GM12878 (cell line): ENCODE data around the gene SRMS. TPM values are rescaled to one million over a fixed set of nuclear protein-coding genes. Genes with fewer than 3 reads are reported as not detected.

ENCODE experiments used
- ATAC-seq: fragments of 200-7000 bp; cut with Tn5 transposase; 3 replicates; pipeline ENCODE4 v1.9.1; 2020; ENCODE audit warnings: mild to moderate bottlenecking, moderate library complexity
- BruUV-seq: library from RNA; stranded (reverse); fragments of 400-500 nt; replicated peaks from 2 replicates; lab custom pipeline; 2021; lab: Mats Ljungman, UMichigan
- CTCF ChIA-PET: fragments of 300-600 bp; sonication (Branson Sonifier 250); formaldehyde crosslinking; extraction: SDS; loops from one replicate; lab custom pipeline; 2021; ENCODE audit warnings: inconsistent platforms; lab: Yijun Ruan, JAX
- POLR2A ChIA-PET: fragments of 350-600 bp; formaldehyde crosslinking; extraction: SDS; loops from one replicate; lab custom pipeline; 2021; ENCODE audit warnings: inconsistent platforms; lab: Charles Lee
- RAD21 ChIA-PET: fragments of 300-600 bp; sonication (Branson Sonifier 250); formaldehyde crosslinking; loops from one replicate; lab custom pipeline; 2023; ENCODE audit warnings: antibody characterized with exemption; ENCODE audit not compliant: unreplicated experiment; lab: Charles Lee
- SMC1A ChIA-PET: fragments of 300-600 bp; sonication (Branson Sonifier 250); formaldehyde crosslinking; loops from one replicate; lab custom pipeline; 2023; ENCODE audit not compliant: unreplicated experiment, uncharacterized antibody; lab: Charles Lee
- DNase-seq: peaks from one replicate; pipeline ENCODE4 v3.0.0-alpha.2; 2011; ENCODE audit warnings: low read depth, low spot score
- FAIRE-seq: peaks from 3 replicates; lab custom pipeline; 2011; peaks lifted over from hg19 to GRCh38; lab: Jason Lieb, UNC
- H2AFZ ChIP-seq: 2 replicates; pipeline ENCODE4 v1.6.0; 2011; ENCODE audit warnings: low read depth, low read length, control low read depth; ENCODE audit not compliant: control insufficient read depth
- H3K27ac ChIP-seq: 2 replicates; pipeline ENCODE4 v1.5.1; 2011; ENCODE audit warnings: control low read depth; ENCODE audit not compliant: control insufficient read depth, insufficient read depth
- H3K27me3 ChIP-seq, 2 experiments: replicated peaks in 1 of 2; 2 replicates each; pipeline versions ENCODE4 v1.6.0 to v1.6.1; 2011; ENCODE audit warnings: low read length in 1 of 2; ENCODE audit not compliant: control insufficient read depth in 2 of 2, insufficient read depth in 2 of 2
- H3K36me3 ChIP-seq, 2 experiments: 2 replicates each; pipeline ENCODE4 v1.5.1; 2011; ENCODE audit warnings: low read length in 1 of 2; ENCODE audit not compliant: control insufficient read depth in 2 of 2, insufficient read depth in 2 of 2
- H3K4me1 ChIP-seq: 2 replicates; pipeline ENCODE4 v1.6.1; 2011; ENCODE audit warnings: mild to moderate bottlenecking, low read length, moderate library complexity, mixed read lengths; ENCODE audit not compliant: control insufficient read depth, insufficient read depth
- H3K4me2 ChIP-seq: 2 replicates; pipeline ENCODE4 v1.6.0; 2011; ENCODE audit warnings: control low read depth; ENCODE audit not compliant: control insufficient read depth, insufficient read depth
- H3K4me3 ChIP-seq: fragments of 200-600 bp; sonication (generic); 2 replicates; pipeline ENCODE4 v1.5.1; 2016
- H3K79me2 ChIP-seq: 2 replicates; pipeline ENCODE4 v1.6.0; 2011; ENCODE audit warnings: low read length; ENCODE audit not compliant: control insufficient read depth, insufficient read depth
- H3K9ac ChIP-seq: 2 replicates; pipeline ENCODE4 v1.8.0; 2011; ENCODE audit warnings: low read length, control low read depth, mixed read lengths; ENCODE audit not compliant: control insufficient read depth, insufficient read depth
- H3K9me3 ChIP-seq: replicated peaks from 3 replicates; pipeline ENCODE4 v1.5.1; 2011; ENCODE audit warnings: mild to moderate bottlenecking, low read length; ENCODE audit not compliant: control insufficient read depth, insufficient read depth
- H4K20me1 ChIP-seq: 2 replicates; pipeline ENCODE4 v1.6.0; 2011; ENCODE audit not compliant: control insufficient read depth, insufficient read depth
- BHLHE40 ChIP-seq, 2 experiments: fragments of 450-650 bp in 1 of 2; IDR thresholded peaks; 2 replicates each; pipeline ENCODE4 v1.6.1; 2011 to 2017; ENCODE audit warnings: low read depth in 2 of 2, borderline replicate concordance in 1 of 2, improper control_type of control experiment in 1 of 2, low read length in 1 of 2, mild to moderate bottlenecking in 1 of 2
- DPF2 ChIP-seq: fragments of 450-650 bp; IDR thresholded peaks from 2 replicates; pipeline ENCODE4 v1.6.1; 2017; ENCODE audit warnings: mild to moderate bottlenecking
- EZH2 ChIP-seq: IDR thresholded peaks from 2 replicates; pipeline ENCODE4 v1.6.1; 2012; ENCODE audit warnings: low read depth, mild to moderate bottlenecking, control low read depth, inconsistent platforms, low read length, borderline replicate concordance; ENCODE audit not compliant: control insufficient read depth
- FOS ChIP-seq: IDR thresholded peaks from 3 replicates; pipeline ENCODE4 v1.6.1; 2011; ENCODE audit warnings: borderline replicate concordance; ENCODE audit not compliant: insufficient read length; ENCODE audit errors: extremely low read depth
- GATAD2B ChIP-seq: fragments of 450-650 bp; conservative IDR thresholded peaks from 2 replicates; pipeline ENCODE4 v1.6.1; 2017; ENCODE audit warnings: low read depth, mild to moderate bottlenecking, moderate library complexity
- IKZF1 ChIP-seq: fragments of 450-650 bp; conservative IDR thresholded peaks from 2 replicates; pipeline ENCODE4 v1.6.1; 2017; ENCODE audit warnings: antibody characterized with exemption, mild to moderate bottlenecking
- NFYA ChIP-seq: IDR thresholded peaks from 2 replicates; pipeline ENCODE4 v1.6.1; 2011; ENCODE audit warnings: low read depth, mild to moderate bottlenecking, low read length, improper control_type of control experiment, borderline replicate concordance
- NR2F1 ChIP-seq: fragments of 450-650 bp; conservative IDR thresholded peaks from 2 replicates; pipeline ENCODE4 v1.6.1; 2017; ENCODE audit warnings: mild to moderate bottlenecking
- POLR2A ChIP-seq: IDR thresholded peaks from 2 replicates; pipeline ENCODE4 v1.6.1; 2011; ENCODE audit warnings: low read depth, mild to moderate bottlenecking, low read length
- RB1 ChIP-seq: fragments of 450-650 bp; formaldehyde crosslinking; IDR thresholded peaks from 2 replicates; pipeline ENCODE4 v1.6.1; 2017; ENCODE audit warnings: mild to moderate bottlenecking, borderline replicate concordance
- TCF3 ChIP-seq: IDR thresholded peaks from 2 replicates; pipeline ENCODE4 v1.6.1; 2012; ENCODE audit warnings: low read depth, mild to moderate bottlenecking, low read length, borderline replicate concordance; ENCODE audit not compliant: insufficient read depth
- ZNF24 ChIP-seq: fragments of 450-650 bp; IDR thresholded peaks from 2 replicates; pipeline ENCODE4 v1.6.1; 2017; ENCODE audit warnings: antibody characterized with exemption, mild to moderate bottlenecking
- WGBS: methylation state at CpG from one replicate; pipeline ENCODE4 v1.1.6; 2016; ENCODE audit warnings: low lambda C conversion rate; ENCODE audit not compliant: insufficient replicate concordance, insufficient coverage; ENCODE audit errors: missing lambda C conversion rate; 5-methylcytosine and 5-hydroxymethylcytosine counted together
- in situ Hi-C: fragments of 300-500 bp; cut with MboI; formaldehyde crosslinking; loops from 9 replicates; pipeline ENCODE4 v1.14.3; 2018; ENCODE audit warnings: mixed read lengths
- intact Hi-C: fragments of 100-400 bp; cut with micrococcal nuclease; formaldehyde crosslinking; loops from one replicate; pipeline ENCODE4 v1.14.2; 2022; ENCODE audit not compliant: unreplicated experiment
- polyA plus RNA-seq, 11 experiments: library from polyadenylated mRNA; depleted of rRNA in 4 of 11; unstranded in 6 of 11; stranded (reverse) in 5 of 11; fragments of >200 nt; fragmentation: Nextera tagmentation in 4 of 11; fragmentation: Illumina TruSeq in 1 of 11; extraction: Ambion mirVana in 4 of 11; extraction: Trizol in 1 of 11; gene quantifications; 1 replicate in 1 of 11; 2 replicates in 10 of 11; pipeline versions ENCODE4 v1.2.1 to v1.2.3, GENCODE V29; 2011 to 2016; ENCODE audit warnings: inconsistent platforms in 2 of 11, missing spikeins in 2 of 11, low read depth in 1 of 11
- total RNA-seq, 4 experiments: library from RNA; depleted of rRNA in 3 of 4; stranded (reverse); fragments of >200 nt in 3 of 4; fragmentation: Illumina TruSeq in 1 of 4; extraction: Trizol in 1 of 4; gene quantifications; 2 replicates each; pipeline versions ENCODE4 v1.2.1 to v1.2.3, GENCODE V29; 2013 to 2021
- TF ChIP-seq, protein P1 (sequence below), 3 experiments: IDR thresholded peaks in 2 of 3; conservative IDR thresholded peaks in 1 of 3; 2 replicates each; pipeline ENCODE4 v1.5.1; 2011; ENCODE audit warnings: low read depth in 3 of 3, low read length in 3 of 3, mild to moderate bottlenecking in 3 of 3, control low read depth in 2 of 3, moderate library complexity in 2 of 3, inconsistent platforms in 1 of 3, mixed read lengths in 1 of 3; ENCODE audit not compliant: control insufficient read depth in 2 of 3, insufficient read depth in 1 of 3; ENCODE audit errors: extremely low read depth in 1 of 3
- TF ChIP-seq, protein P2 (sequence below): fragments of 450-650 bp; IDR thresholded peaks from 2 replicates; pipeline ENCODE4 v1.6.1; 2017; ENCODE audit warnings: mild to moderate bottlenecking, low read depth, inconsistent platforms; ENCODE audit not compliant: poor library complexity, severe bottlenecking

The SRMS gene
- total and polyA plus RNA-seq, 10 of the 15 experiments (the other 5 are each of a cell fraction or from before 2014, with no cell fraction given): not detected

DNA sequence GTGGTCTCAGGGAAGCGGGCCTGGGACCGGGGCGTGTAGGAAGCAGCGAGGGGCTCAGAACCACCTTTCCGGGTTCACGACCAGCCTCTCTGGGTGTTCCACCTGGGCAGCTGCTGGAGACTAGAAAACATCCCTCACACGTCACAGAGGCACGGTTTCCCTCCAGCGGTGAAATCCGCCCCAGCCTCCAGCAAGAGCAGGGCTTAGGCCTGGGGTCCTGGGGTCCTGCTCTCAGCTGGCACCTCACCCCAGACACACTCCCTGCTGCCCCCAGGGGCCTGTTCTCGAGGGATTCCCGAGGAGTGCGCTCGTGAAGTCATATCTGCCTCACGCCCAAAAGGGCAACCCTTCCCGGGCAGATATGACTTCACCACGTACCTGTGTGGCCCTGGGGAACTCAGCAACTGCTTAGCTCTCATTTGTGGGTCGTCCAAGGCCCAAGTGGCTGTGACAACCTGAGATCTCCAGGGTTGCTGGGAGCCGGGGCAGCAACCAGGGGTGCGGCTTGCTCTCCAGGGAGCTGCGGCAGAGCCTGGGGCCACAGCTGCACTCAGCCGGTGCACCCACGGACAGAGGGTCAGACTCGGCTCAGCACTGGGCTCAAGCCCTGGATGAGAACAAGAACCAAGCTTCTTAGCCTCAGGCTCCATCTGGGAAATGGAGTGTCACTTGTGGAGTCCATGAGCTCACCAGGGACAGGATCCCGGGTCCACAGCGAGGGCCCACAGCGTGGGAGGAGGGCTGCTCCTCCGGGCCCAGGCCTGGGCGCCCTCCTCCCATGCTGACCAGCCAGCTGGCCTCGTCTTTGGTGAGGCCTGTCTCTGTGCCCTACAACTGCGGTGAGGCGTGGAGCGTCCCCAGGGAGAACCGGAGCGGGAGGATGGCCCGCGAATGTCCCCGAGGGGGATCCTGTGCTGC is 7.1 kb upstream of the SRMS start (continued):
- TF ChIP-seq, protein P1, sequence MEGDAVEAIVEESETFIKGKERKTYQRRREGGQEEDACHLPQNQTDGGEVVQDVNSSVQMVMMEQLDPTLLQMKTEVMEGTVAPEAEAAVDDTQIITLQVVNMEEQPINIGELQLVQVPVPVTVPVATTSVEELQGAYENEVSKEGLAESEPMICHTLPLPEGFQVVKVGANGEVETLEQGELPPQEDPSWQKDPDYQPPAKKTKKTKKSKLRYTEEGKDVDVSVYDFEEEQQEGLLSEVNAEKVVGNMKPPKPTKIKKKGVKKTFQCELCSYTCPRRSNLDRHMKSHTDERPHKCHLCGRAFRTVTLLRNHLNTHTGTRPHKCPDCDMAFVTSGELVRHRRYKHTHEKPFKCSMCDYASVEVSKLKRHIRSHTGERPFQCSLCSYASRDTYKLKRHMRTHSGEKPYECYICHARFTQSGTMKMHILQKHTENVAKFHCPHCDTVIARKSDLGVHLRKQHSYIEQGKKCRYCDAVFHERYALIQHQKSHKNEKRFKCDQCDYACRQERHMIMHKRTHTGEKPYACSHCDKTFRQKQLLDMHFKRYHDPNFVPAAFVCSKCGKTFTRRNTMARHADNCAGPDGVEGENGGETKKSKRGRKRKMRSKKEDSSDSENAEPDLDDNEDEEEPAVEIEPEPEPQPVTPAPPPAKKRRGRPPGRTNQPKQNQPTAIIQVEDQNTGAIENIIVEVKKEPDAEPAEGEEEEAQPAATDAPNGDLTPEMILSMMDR (IDR thresholded peaks at IDR 0.05 in 2 of 3, conservative IDR thresholded peaks at IDR 0.05 in 1 of 3; ENCODE audit: control insufficient read depth in 2 of 3, extremely low read depth in 1 of 3, insufficient read depth in 1 of 3, low read depth in 3 of 3, low read length in 3 of 3): 0 out of 6 replicates have a peak, but pooled peaks of 1 of the 3 experiments have one; percentile 4
- TF ChIP-seq NFYA: no peak
- peak; percentile 19; the same call in 1 of the 2 replicates for TF ChIP-seq GATAD2B
- peak in 1 of 2 experiments; percentile 34; a peak in 2 of 4 replicates for TF ChIP-seq BHLHE40 (IDR thresholded peaks at IDR 0.05; ENCODE audit: borderline replicate concordance in 1 of 2, low read depth in 2 of 2, low read length in 1 of 2)
- TF ChIP-seq POLR2A: 0 out of 2 replicates have a peak, but pooled peaks have one; percentile 24
- 0 out of 2 replicates have a peak, but pooled peaks have one; percentile 55 for TF ChIP-seq TCF3

DNA sequence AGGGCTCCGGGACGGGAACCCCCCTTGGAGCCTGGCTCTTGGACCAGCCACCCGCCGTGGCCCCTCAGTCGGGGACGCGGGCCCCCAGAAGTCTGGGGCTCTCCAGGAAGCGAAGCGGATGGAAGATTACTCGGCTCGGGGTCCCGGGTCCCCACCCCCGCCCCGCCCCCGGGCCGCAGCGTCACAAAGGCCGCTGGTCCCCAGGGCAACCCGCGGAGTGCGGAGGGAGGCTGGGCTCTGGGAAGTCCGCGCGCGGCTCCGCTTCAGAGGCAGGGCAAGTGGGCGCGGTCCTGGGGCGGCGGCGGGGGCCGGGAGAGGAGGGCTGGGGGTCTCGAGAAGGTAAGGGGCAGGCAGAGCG is 6.4 kb upstream of the SRMS start, which contains the start of gene FNDC11:
Gene FNDC11 (plus strand): TSS at position 227 of the 358 bp plus-strand sequence. CDS start 1,505 bp downstream, outside the sequence.
- no peaks in the 10 kb centered on the region for H3K79me2 ChIP-seq
- ChIA-PET RAD21 (interaction anchor here (2.0 to 2.2 kb wide), 2 partner anchors 15 to 88 kb away, joined by 8 to 17 read pairs; partner anchors contain the start of gene PTK6), CTCF (interaction anchor here (1.1 to 1.8 kb wide), 2 partner anchors 16 to 19 kb away, joined by 5 to 9 read pairs; partner anchors contain the start of gene PTK6), SMC1A (interaction anchor here (1.1 to 1.6 kb wide), 3 partner anchors 9 to 650 kb away, joined by 3 to 5 read pairs (median 3); no protein-coding TSS in a partner anchor), POLR2A (interaction anchor here (1.1 to 1.7 kb wide), 2 partner anchors 12 to 20 kb away, joined by 3 to 6 read pairs; partner anchors contain the start of gene HELZ2)
- no peak for DNase-seq
- BruUV-seq: no TSS peak
- ATAC-seq: peak; percentile 62
- peaks cover 22% of the 10 kb centered on the region for H3K4me1 ChIP-seq
- H3K36me3 ChIP-seq: no peaks in the 10 kb centered on the region
- no peak for FAIRE-seq
- no peaks in the 10 kb centered on the region; the same call in 1 of the 2 replicates for H4K20me1 ChIP-seq
- 0 out of 2 replicates have a peak within 1 kb of the TSS, but pooled peaks have one; percentile 22 for H3K9ac ChIP-seq
- WGBS: 2% methylated on average over 17 of the region's 34 CpGs
- H3K4me2 ChIP-seq: peak within 1 kb of the TSS; percentile 90
- H3K4me3 ChIP-seq: peak within 1 kb of the TSS; percentile 65
- no peaks in the 10 kb centered on the region; a peak in 1 of 4 replicates for H3K27me3 ChIP-seq
- H3K27ac ChIP-seq: peak within 1 kb of the TSS; percentile 64
- H2AFZ ChIP-seq: peak within 1 kb of the TSS; percentile 67
- H3K9me3 ChIP-seq: no peaks in the 10 kb centered on the region
- intact Hi-C loops (loop anchor here (1.0 kb wide), 2 partner anchors 17 to 73 kb away; partner anchors contain the start of genes GMEB2 and PTK6), in situ Hi-C loops (no loop called here)
- 0 out of 2 replicates have a peak, but pooled peaks have one; percentile 10 for TF ChIP-seq NR2F1
- TF ChIP-seq, protein P2, sequence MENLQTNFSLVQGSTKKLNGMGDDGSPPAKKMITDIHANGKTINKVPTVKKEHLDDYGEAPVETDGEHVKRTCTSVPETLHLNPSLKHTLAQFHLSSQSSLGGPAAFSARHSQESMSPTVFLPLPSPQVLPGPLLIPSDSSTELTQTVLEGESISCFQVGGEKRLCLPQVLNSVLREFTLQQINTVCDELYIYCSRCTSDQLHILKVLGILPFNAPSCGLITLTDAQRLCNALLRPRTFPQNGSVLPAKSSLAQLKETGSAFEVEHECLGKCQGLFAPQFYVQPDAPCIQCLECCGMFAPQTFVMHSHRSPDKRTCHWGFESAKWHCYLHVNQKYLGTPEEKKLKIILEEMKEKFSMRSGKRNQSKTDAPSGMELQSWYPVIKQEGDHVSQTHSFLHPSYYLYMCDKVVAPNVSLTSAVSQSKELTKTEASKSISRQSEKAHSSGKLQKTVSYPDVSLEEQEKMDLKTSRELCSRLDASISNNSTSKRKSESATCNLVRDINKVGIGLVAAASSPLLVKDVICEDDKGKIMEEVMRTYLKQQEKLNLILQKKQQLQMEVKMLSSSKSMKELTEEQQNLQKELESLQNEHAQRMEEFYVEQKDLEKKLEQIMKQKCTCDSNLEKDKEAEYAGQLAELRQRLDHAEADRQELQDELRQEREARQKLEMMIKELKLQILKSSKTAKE: no peak
- 0 out of 2 replicates have a peak, but pooled peaks have one; percentile 22 for TF ChIP-seq RB1
- no peak for TF ChIP-seq FOS
- TF ChIP-seq EZH2: no peak
- TF ChIP-seq DPF2: no peak
- no peak for TF ChIP-seq ZNF24
- peak; percentile 28 for TF ChIP-seq IKZF1
